H9 (cell line): Measurements from ENCODE around the gene RGL4. TPM values are rescaled to one million over a fixed set of nuclear protein-coding genes. Genes with fewer than 3 reads are reported as not detected.

Experiments
- DNase-seq: peaks from one replicate; pipeline ENCODE4 v3.0.0-alpha.2; 2017
- H2AFZ ChIP-seq: one replicate; pipeline ENCODE4 v1.6.1; 2013; ENCODE audit warnings: mild to moderate bottlenecking, low read length, control low read depth, moderate library complexity
- H2AK5ac ChIP-seq: 2 replicates; pipeline ENCODE4 v1.6.1; 2013; ENCODE audit warnings: low read length, control low read depth, mixed read lengths; ENCODE audit not compliant: insufficient read length
- H2BK120ac ChIP-seq: one replicate; pipeline ENCODE4 v1.6.1; 2013; ENCODE audit warnings: low read depth, mild to moderate bottlenecking, low read length, control low read depth, inconsistent platforms; ENCODE audit not compliant: poor library complexity, severe bottlenecking
- H2BK12ac ChIP-seq: 2 replicates; pipeline ENCODE4 v1.6.1; 2013; ENCODE audit warnings: low read length, control low read depth, mixed read lengths, low read depth; ENCODE audit not compliant: insufficient read length
- H2BK15ac ChIP-seq: 2 replicates; pipeline ENCODE4 v1.6.1; 2013; ENCODE audit warnings: low read depth, low read length, control low read depth
- H2BK20ac ChIP-seq: one replicate; pipeline ENCODE4 v1.6.1; 2013; ENCODE audit warnings: low read depth, mild to moderate bottlenecking, low read length, control low read depth, inconsistent platforms; ENCODE audit not compliant: poor library complexity, severe bottlenecking
- H2BK5ac ChIP-seq: 2 replicates; pipeline ENCODE4 v1.6.1; 2013; ENCODE audit warnings: low read length, control low read depth, mixed read lengths; ENCODE audit not compliant: insufficient read length
- H3K14ac ChIP-seq: 2 replicates; pipeline ENCODE4 v1.6.1; 2013; ENCODE audit warnings: low read length, control low read depth; ENCODE audit not compliant: insufficient read depth
- H3K18ac ChIP-seq: 2 replicates; pipeline ENCODE4 v1.6.1; 2013; ENCODE audit warnings: low read depth, mild to moderate bottlenecking, mixed read lengths, low read length, control low read depth; ENCODE audit not compliant: insufficient read length
- H3K23ac ChIP-seq: 2 replicates; pipeline ENCODE4 v1.6.1; 2013; ENCODE audit warnings: low read length, control low read depth, mixed read lengths, low read depth; ENCODE audit not compliant: insufficient read length
- H3K23me2 ChIP-seq: 2 replicates; pipeline ENCODE4 v1.6.1; 2013; ENCODE audit warnings: low read depth, mild to moderate bottlenecking, mixed read lengths, low read length, control low read depth; ENCODE audit not compliant: insufficient read length, poor library complexity, severe bottlenecking
- H3K27ac ChIP-seq: 2 replicates; pipeline ENCODE4 v1.5.1; 2013; ENCODE audit warnings: low read length, control low read depth, mixed read lengths, low read depth; ENCODE audit not compliant: insufficient read length
- H3K27me3 ChIP-seq: 2 replicates; pipeline ENCODE4 v1.6.1; 2013; ENCODE audit warnings: low read length, control low read depth, inconsistent platforms; ENCODE audit not compliant: insufficient read depth
- H3K4ac ChIP-seq: 2 replicates; pipeline ENCODE4 v1.6.1; 2013; ENCODE audit warnings: low read depth, mild to moderate bottlenecking, control low read depth, inconsistent platforms, low read length, moderate library complexity
- H3K4me1 ChIP-seq: 2 replicates; pipeline ENCODE4 v1.6.1; 2013; ENCODE audit warnings: low read length, control low read depth, inconsistent platforms; ENCODE audit not compliant: insufficient read depth
- H3K4me2 ChIP-seq: 2 replicates; pipeline ENCODE4 v1.6.1; 2013; ENCODE audit warnings: low read length, control low read depth, mixed read lengths; ENCODE audit not compliant: insufficient read length, insufficient read depth
- H3K56ac ChIP-seq: 2 replicates; pipeline ENCODE4 v1.6.1; 2013; ENCODE audit warnings: low read depth, mild to moderate bottlenecking, mixed read lengths, low read length, control low read depth; ENCODE audit not compliant: insufficient read length
- H3K79me1 ChIP-seq: 2 replicates; pipeline ENCODE4 v1.6.1; 2013; ENCODE audit warnings: low read depth, mild to moderate bottlenecking, moderate library complexity, low read length, control low read depth, inconsistent platforms; ENCODE audit not compliant: insufficient read depth, poor library complexity, severe bottlenecking
- H3K79me2 ChIP-seq: 2 replicates; pipeline ENCODE4 v1.6.1; 2013; ENCODE audit warnings: low read length, control low read depth, inconsistent platforms; ENCODE audit not compliant: insufficient read depth
- H3K9ac ChIP-seq: 2 replicates; pipeline ENCODE4 v1.6.1; 2013; ENCODE audit warnings: low read length, control low read depth, mixed read lengths; ENCODE audit not compliant: insufficient read length; ENCODE audit errors: extremely low read depth
- H3K9me3 ChIP-seq: one replicate; pipeline ENCODE4 v1.6.1; 2013; ENCODE audit warnings: low read depth, low read length, inconsistent platforms; ENCODE audit not compliant: control insufficient read depth
- H3T11ph ChIP-seq: one replicate; pipeline ENCODE4 v1.6.1; 2013; ENCODE audit warnings: mild to moderate bottlenecking, low read length, control low read depth, inconsistent platforms
- H4K20me1 ChIP-seq: one replicate; pipeline ENCODE4 v1.6.1; 2013; ENCODE audit not compliant: control insufficient read depth, insufficient read length, insufficient read depth
- H4K5ac ChIP-seq: 2 replicates; pipeline ENCODE4 v1.6.1; 2013; ENCODE audit warnings: low read depth, mild to moderate bottlenecking, mixed read lengths, low read length, control low read depth; ENCODE audit not compliant: insufficient read length
- H4K8ac ChIP-seq: replicated peaks from 2 replicates; pipeline ENCODE4 v1.6.1; 2013; ENCODE audit warnings: low read length, control low read depth, mixed read lengths, low read depth; ENCODE audit not compliant: insufficient read length
- H4K91ac ChIP-seq: 2 replicates; pipeline ENCODE4 v1.6.1; 2013; ENCODE audit warnings: low read depth, mild to moderate bottlenecking, moderate library complexity, mixed read lengths, low read length, control low read depth; ENCODE audit not compliant: insufficient read length
- H3K27ac Mint-ChIP-seq, 3 experiments: 2 replicates in 2 of 3; 3 replicates in 1 of 3; pipeline ENCODE4 v1.8.0; 2020 to 2021; ENCODE audit warnings: mixed read lengths in 3 of 3, mild to moderate bottlenecking in 1 of 3, moderate library complexity in 1 of 3
- H3K27me3 Mint-ChIP-seq: 2 replicates; pipeline ENCODE4 v1.8.0; 2021; ENCODE audit warnings: low read depth, mild to moderate bottlenecking, moderate library complexity, mixed read lengths
- H3K36me3 Mint-ChIP-seq, 3 experiments: 2 replicates in 2 of 3; 3 replicates in 1 of 3; pipeline ENCODE4 v1.8.0; 2020 to 2021; ENCODE audit warnings: low read depth in 3 of 3, mixed read lengths in 3 of 3; ENCODE audit not compliant: insufficient read depth in 1 of 3
- H3K4me1 Mint-ChIP-seq, 2 experiments: 2 replicates each; pipeline ENCODE4 v1.8.0; 2020; ENCODE audit warnings: mixed read lengths in 2 of 2
- H3K4me3 Mint-ChIP-seq, 2 experiments: 2 replicates in 1 of 2; 3 replicates in 1 of 2; pipeline ENCODE4 v1.8.0; 2020 to 2021; ENCODE audit warnings: mild to moderate bottlenecking in 2 of 2, mixed read lengths in 2 of 2, moderate library complexity in 1 of 2
- H3K9me3 Mint-ChIP-seq, 2 experiments: 2 replicates in 1 of 2; 3 replicates in 1 of 2; pipeline ENCODE4 v1.8.0; 2020; ENCODE audit warnings: mild to moderate bottlenecking in 2 of 2, mixed read lengths in 2 of 2, moderate library complexity in 1 of 2
- WGBS: extraction: QIAGEN DNeasy Blood & Tissue Kit; methylation state at CpG from one replicate; pipeline ENCODE4 v1.1.7; 2013; ENCODE audit warnings: missing lambda C conversion rate, low lambda C conversion rate, mixed read lengths; ENCODE audit not compliant: insufficient read length; ENCODE audit errors: extremely low coverage; 5-methylcytosine and 5-hydroxymethylcytosine counted together
- total RNA-seq: library from RNA; stranded (reverse); gene quantifications from 2 replicates; pipeline ENCODE4 v1.2.1, GENCODE V29; 2021
- TF ChIP-seq, protein P1 (sequence below): fragments of 200-600 bp; sonication (generic); conservative IDR thresholded peaks from 3 replicates; pipeline ENCODE4 v1.8.0; 2021; ENCODE audit warnings: antibody characterized with exemption, mild to moderate bottlenecking

Gene RGL4
- total RNA-seq, 1 experiment from 2014 or later = not detected

- Histone ChIP-seq H4K91ac (no peak overlapping the region), H3K27ac (no peak overlapping the region), H4K5ac (no peak overlapping the region), H3K9ac (no peak overlapping the region), H3K14ac (no peak overlapping the region), H4K8ac (no peak overlapping the region), H2BK5ac (no peak overlapping the region), H3K18ac (no peak overlapping the region), H3K4ac (no peak overlapping the region), H3T11ph (no peak overlapping the region), H3K4me2 (no peak overlapping the region), H2AK5ac (no peak overlapping the region), H3K56ac (no peak overlapping the region), H3K27me3 (no peaks in the 10 kb centered on the region), H2BK20ac (no peak overlapping the region), H3K9me3 (no peaks in the 10 kb centered on the region), H2AFZ (no peak overlapping the region), H3K23me2 (peaks cover 3% of the 10 kb centered on the region), H2BK120ac (no peak overlapping the region), H3K4me1 (no peaks in the 10 kb centered on the region), H3K23ac (no peak overlapping the region), H3K79me1 (no peaks in the 10 kb centered on the region), H2BK15ac (no peak overlapping the region), H4K20me1 (no peaks in the 10 kb centered on the region), H3K79me2 (no peaks in the 10 kb centered on the region), H2BK12ac (no peak overlapping the region)
- Mint-ChIP-seq H3K27ac (no peak overlapping the region), H3K9me3 (no peaks in the 10 kb centered on the region; a peak in 1 of 5 replicates), H3K4me3 (0 out of 5 replicates have a peak overlapping the region, but pooled peaks of 1 of the 2 experiments have one; percentile 38), H3K36me3 (peaks cover 8 to 11% (median 10%) of the 10 kb centered on the region in 3 experiments), H3K27me3 (peaks cover 4% of the 10 kb centered on the region), H3K4me1 (peaks cover 0 to 6% of the 10 kb centered on the region in 2 experiments; a peak in 2 of 4 replicates)
- DNase-seq = no peak
- WGBS = no CpG with 5 or more reads among the region's 17 CpGs
- TF ChIP-seq, protein P1, sequence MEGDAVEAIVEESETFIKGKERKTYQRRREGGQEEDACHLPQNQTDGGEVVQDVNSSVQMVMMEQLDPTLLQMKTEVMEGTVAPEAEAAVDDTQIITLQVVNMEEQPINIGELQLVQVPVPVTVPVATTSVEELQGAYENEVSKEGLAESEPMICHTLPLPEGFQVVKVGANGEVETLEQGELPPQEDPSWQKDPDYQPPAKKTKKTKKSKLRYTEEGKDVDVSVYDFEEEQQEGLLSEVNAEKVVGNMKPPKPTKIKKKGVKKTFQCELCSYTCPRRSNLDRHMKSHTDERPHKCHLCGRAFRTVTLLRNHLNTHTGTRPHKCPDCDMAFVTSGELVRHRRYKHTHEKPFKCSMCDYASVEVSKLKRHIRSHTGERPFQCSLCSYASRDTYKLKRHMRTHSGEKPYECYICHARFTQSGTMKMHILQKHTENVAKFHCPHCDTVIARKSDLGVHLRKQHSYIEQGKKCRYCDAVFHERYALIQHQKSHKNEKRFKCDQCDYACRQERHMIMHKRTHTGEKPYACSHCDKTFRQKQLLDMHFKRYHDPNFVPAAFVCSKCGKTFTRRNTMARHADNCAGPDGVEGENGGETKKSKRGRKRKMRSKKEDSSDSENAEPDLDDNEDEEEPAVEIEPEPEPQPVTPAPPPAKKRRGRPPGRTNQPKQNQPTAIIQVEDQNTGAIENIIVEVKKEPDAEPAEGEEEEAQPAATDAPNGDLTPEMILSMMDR = no peak
Observed at GRCh38 chr22:23718371-23719165, 27.8 kb downstream of the RGL4 start.
